HG02870 (cell line): ENCODE data around the gene SPRED2.

Experiments
- ATAC-seq: cut with Tn5 transposase; IDR thresholded peaks from one replicate; pipeline ENCODE4 v1.9.1; 2021; ENCODE audit warnings: mild to moderate bottlenecking, moderate library complexity; ENCODE audit not compliant: unreplicated experiment

Gene SPRED2

DNA sequence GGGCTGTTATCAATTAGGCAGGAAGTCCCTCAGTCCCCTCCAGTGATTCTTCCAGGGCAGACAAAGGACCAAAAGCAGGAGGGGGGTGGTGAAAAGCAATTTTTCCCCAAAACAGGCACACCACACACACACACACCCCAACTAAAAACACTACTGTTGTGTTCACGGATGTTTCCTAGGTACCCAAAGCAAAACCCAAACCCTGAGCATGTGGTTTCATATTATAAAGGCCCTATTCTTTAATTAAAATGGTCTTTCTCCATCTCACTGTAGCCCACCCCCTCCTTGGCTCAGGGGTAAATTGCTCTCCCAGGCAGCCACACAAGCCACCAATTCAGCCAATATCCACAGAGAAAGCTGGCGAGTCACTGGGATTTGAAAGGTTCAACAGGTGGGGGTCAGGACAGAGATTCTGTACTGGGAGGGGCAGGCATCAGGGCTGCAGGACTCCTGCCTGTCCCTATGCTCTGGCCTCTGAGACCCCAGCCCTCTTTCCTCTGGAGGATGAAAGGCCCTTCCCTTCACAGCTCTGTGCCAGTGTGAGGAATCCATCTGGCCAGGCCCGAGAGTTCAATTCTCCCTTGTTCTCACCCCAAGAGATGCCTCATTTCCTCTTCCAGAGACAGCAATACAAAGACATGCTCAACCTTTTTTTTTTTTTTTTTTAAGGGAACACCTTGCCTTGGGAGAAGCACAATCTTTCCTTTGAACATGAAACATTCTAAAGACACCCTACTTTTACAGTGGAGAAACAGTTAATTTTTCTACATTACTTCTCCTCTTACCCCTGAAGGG lies 43.6 kb downstream of the SPRED2 start:
- no peak for ATAC-seq

DNA sequence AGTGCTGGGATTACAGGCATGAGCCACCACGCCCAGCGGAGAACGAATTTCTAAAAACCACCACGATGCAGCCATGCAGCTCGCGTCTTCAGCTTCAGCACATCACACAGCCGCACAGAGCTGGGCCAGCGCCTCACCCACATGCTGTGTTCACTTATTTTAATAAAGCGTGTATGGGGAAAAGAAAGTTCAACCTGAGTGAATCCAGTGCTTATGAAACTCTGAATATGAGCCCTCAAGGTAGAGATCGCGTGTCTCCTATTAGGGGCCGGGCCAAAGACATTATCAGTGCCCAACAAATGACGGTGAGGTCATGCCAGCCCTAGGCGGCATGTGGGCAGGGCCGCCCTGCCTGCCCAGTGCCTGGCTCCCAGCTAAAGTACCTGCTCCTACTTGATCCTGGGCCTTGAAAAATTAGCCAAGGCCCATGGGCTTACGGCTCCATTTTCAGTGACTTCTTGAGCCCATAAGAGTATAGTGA lies 44.3 kb downstream of the SPRED2 start:
- ATAC-seq, result peak; percentile 78

DNA sequence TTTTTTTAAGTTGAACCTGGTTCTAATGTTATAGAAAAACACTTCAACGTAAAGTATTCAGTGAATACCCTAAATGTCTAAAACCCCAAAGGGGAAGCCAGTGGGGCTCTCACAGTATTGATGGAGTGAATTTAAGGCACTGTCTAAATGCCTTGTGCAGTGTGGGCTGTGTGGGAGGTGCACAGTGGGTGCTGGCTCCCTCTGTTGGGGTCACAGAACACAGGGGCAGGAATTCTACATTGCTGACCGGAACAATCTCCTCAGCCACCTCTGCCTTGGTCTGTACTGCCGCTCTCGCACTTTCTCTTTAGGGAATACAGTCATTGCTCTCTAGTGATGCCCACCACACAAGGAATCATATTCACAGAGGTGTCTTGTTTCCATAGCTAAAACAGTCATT lies 45.4 kb downstream of the SPRED2 start:
- no peak for ATAC-seq

DNA sequence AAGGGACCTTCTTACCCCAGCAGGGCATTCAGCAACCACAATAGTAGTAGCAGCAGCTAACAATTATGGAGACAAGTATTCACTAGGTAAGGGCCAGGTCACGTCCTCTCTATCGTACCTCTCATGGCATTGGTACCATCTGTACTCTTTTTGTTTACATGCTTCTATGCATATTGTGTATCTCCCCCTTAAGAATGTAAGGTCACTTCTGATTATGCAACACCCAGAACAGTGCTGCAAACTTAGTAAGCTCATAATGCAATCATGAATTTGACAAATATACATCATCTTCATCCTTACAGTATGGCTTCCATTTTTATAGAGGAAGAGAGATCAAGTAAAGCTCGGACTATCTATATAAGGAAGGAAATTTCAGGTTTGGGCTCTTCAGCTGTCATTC lies 46.1 kb downstream of the SPRED2 start:
- ATAC-seq, result no peak

DNA sequence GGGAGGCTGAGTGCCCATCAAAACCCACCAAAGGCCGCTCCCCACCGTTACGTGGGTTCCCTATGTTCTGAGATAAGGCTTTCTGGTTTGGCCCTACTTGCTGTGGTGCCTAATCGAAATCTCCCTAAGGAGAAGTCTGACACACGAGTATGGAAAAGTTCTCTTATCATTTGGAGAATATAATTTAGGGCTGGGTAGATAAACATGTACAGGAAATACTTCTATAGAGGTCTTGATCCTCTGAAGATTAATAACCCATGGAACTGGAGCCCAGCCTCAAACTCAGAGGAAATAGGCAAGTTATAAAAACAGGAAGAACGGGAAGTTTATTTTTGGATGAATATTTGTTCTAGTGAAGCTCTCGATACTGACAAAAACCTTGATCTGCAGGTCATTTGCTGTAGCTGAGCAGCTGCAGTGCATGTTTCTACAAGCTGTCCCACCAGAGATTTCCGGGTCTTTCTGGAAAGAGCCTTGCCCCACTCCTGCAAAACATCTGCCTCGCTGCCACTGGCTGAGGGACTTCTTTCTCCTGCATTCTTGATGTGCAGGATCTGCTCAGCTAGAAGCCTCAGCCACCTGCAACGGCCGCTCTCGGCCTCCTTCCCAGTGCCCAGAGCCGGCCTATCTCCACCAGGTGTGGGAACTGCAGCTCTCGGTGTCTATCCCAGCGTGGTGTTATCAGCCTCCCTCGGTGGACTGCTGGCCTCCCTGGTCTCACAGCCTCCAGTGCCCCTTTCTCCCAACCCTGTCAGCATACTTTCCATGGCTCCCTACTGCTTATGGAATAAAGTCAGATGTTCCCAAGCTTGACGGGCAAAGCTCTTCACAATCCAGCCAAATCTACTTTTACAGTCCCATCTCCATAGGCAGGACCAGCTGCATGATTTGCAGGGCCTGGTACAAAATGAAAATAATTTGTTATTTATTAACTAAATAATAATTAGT lies 48.6 kb downstream of the SPRED2 start:
- no peak for ATAC-seq

DNA sequence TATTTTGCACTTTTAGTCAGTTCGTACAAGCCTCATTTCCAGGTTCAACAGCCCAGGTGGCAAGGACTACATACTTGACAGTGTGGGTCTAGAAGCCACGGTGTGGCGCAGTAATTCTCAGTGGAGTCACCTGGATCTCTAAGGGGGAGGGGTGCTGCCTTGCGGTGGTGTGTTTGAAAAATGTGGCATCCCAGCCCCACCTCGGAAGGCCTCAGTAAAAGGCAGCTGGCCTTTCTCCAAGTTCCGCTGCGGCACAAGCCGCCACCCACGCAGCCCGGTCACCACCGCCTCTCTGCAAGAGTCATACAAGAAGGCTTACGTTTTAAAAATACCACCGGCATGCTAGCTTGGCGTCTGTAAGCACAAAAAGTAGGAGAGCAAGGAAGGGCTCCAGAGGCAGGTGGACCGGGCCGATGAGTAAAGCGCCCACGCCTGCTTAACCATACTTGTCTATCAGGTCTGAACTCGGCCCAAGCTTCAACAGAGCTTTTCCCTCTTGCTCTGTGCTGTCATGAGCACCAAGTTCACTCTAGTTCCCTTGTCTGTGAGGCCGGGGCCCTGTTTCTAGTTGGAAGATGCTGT lies 49.5 kb downstream of the SPRED2 start:
- ATAC-seq, result peak; percentile 80

DNA sequence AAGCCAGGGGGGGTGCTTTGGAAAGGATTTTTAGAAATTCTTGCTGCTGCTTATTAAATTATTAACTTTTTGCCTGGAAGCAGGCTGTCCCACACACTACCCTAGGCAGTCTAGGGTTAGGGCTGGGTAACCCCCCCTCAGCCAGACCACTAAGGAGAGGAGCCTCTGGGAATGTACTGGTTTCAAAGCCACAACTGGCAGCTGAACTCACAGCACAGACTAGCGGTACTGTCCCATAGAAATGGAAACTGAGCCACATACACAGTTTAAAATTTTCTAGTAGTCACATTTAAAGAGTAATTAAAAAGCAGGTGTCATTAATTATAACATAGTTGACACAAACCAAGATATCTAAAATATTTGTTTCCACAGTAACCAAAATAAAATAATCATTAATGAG lies 50.1 kb downstream of the SPRED2 start:
- no peak for ATAC-seq

DNA sequence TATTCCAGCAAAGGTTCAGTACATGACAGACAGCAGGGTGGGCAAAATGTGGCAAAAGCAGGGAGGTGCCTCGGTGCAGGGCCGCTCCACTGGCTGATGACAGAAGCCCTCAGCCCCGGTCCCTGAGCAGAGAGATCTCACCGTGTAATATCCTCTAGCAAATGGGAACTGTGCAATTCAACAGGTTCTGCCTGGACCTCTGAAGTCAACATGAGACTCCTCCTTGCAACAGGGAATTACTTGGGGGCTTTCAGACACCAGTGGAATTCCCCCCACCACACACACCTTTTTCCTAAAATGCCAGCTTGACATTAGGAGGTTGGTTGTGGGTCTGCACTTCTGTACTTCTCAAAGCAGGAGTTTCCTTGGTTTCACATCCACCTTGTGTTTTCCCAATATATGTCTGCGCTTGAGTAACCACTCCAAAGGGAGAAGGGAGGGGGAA lies 50.8 kb downstream of the SPRED2 start:
- ATAC-seq, result no peak

DNA sequence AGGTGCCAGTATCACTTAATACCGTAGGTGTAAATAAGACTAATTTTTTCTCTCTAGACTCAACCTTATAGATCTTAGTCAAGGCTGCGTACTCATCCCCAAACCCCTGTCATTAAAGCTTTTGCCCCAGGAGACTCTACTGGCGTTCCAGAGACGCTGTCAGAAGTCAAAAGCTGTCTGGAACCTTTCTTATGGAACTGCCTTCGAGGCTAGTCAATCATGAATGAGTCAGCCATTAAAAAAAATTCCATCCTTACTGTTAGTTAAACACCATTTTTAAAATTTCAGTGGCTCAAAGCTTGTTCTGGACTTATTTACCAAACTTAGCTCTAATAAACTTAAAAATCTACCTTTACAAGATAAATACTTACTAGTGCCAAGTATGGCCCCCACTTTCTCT lies 52.1 kb downstream of the SPRED2 start:
- ATAC-seq, result no peak

DNA sequence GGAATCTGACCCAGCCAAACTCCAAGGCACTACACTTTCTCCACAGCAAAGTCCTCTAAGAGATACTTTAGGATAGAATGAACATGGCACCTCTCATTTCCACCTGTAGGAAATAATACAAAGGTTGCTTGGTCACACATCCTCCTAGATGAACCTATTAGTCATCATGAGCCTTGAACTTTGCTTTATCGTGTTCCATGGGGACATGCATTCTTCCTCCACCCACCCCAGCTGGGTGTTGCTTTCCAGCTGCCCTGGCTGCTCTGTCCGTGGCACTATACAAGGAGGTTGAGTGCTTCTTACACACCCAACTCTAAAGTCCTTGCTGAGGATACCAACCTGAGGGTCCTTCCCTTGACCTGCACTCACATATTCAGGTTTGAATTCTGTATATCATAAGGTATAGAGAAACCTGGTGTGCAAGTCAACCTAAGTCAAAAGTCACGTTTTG lies 52.7 kb downstream of the SPRED2 start:
- no peak for ATAC-seq

DNA sequence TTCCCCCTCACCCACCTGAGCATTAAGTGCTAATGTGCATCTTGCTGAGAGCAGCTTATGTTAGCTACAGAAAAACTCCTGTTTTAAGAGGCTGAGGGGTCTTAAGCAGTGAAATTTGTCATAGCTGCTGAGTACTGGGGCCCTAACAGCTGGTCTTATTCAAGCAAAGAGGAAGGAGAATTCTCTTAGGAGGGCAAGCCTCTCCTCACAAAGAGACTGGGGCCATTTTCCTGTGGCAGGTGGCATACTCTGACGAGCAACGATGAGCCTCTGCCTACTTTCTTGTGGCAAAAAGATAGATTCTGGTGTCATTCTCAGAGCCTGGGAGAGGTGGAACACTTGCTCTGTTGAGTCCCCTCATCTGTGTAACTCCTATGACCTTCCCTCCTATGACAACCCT lies 53.2 kb downstream of the SPRED2 start:
- ATAC-seq, result no peak

DNA sequence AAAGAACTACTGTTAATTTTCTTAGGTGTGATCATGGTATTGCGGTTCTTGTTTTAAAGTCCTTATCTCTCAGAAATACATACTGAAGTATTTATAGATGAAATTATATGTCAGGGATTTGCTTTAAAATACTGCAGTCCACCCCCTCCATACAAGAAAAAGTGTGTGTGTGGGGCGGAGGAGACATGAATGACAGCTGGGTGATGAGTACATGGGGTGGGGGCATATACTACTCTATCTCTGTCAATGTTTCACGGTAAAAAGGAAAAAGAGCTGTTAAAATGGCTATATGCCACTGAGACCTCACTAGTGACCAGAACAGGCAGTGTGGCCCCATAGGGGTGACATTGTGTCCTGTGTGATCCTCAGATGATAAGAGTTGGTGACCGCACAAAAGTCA lies 54.1 kb downstream of the SPRED2 start:
- no peak for ATAC-seq

DNA sequence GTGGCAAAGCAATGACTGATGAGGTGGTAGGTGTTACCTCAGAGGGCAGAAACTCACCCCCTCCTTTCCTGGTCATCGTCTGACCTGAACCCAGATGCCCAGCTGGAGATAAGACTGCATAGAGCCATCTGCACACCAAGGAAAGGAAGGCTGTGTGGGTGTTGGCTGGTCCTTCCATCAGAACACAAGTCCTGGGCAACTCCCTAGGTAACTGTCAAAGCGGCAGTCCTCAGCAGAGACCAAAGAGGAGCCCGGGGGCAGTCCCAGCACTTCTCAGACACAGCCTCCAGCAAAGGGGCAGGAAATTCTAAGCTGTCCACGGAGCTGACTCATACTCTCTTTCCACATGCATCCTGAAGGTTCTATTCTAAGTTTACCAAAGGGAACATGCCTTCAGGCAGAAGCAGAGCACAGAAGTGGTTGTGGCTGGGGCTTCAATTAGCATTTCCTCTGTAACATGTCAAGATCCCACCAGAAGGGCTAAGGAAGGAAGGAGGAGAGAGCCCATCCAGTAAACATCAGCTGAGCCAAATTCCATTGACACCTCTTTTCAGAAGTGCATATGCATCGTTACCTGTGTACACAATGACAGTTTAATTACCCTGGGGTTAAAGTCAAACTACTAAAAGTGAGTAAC lies 54.7 kb downstream of the SPRED2 start:
- no peak for ATAC-seq

DNA sequence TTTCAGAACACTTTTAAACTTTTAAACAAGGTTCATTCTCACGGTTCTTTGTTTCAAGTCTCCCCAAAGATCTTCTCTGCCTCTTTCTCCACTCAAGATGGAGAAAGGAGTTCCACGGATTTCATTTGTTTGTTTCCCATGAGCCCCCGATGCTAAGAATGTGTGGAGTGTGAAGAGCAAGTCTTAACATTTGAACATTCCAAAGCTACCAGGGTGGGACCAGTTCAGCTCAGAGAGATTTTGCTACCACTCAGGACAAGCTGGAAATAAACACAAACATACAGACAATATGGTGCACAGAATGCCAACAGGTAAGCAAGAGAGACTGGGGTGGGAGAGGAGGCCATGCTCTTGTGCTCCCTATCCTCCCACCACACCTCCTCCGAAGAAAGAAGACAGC lies 56.7 kb downstream of the SPRED2 start:
- ATAC-seq, result no peak

DNA sequence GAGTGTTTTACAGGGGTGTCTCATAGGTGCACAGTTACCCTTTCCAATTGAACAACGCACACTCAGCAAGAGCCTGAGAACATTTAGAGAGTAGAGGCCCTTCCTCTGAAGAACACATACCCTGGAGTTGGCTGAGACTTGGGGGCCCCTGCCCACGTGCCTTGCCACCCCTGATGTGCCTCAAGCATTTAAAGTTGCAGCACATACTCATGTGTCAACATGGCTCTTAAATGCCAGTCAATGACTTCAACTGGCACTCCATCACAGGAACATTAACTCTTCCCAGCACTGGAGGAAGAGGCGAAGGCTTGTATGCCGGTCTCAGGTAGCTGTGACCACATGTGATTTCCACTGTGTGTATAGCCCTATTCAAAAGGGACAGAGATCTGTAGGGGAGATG lies 57.4 kb downstream of the SPRED2 start:
- no peak for ATAC-seq

DNA sequence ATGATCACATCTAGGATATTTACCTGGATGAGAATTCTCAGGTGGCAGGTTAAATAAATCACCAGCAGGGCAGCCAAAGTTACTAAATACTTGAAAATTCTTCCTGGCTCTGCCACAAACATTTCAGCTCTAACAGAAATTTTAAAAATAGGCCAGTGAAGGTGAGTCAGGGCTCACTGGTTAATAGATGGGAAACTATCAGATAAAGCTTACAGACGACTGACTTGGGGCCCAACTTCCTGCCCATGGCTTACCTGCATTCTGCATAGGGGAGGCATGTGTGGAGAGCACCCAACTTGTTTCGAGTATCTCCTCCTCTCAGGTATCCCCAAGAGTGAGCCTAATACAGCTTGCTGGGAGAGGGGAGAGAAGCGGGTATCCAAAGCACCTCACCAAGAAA lies 57.8 kb downstream of the SPRED2 start:
- no peak for ATAC-seq

DNA sequence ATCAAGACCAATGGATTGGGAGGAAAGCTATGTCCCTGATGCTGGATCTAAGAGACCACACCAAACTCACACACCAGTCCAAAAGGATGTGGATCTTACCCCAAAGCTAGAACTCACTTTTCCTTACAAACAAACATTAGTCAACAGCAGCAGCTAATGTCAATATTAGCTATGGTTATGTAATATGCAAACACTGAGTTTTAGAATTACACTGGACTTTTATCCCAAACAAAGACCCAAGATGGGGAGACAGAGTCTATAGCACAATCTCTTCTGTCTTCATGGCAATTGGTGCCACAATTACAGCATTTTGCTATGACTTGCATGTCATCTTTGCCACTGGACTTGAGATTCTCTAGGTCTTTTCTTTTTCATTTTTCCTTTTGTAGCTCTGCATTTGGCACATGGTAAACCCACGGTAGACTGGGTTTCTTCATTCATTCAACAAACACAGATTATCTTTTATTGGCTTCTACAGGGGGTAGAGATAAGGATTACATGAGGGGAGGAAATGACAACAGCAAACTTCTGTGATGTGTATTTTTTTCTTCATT lies 59.0 kb downstream of the SPRED2 start:
- no peak for ATAC-seq

DNA sequence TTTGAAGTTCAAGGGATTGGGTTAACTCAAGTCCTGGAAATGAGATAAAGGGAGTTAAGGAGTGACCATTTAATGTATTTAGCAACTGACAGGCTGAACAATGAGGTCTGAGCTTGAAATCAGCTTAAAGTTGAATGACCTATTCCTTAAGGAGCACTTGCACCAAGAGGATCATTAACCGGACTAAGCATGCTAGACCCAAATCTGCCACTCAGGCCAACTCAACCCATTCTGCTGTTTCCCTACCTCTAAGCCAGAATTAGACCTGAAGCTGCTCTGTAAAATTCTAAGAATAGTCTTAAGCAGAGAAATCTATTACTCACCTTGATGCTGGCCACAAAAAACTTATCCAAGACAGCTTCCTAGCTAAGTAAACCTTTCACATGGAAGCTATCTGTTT lies 59.8 kb downstream of the SPRED2 start:
- ATAC-seq, result no peak

DNA sequence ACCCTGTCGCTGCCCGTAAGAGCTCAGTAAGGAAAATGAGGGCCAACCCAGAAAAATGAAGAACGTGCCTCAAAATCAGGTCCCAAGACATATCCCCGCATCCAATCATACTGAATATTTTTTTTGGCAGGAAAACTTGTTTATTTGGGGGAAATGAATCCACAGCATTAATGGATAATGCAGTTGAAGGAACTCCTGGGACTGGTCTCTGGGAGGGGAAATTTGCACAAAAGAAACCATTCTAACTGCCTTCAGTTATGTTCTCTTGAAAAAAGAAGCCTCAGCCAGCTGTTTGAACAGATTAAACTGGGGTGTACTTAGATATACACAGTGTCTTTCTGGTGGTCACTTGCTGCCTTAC lies 61.3 kb downstream of the SPRED2 start:
- no peak for ATAC-seq

DNA sequence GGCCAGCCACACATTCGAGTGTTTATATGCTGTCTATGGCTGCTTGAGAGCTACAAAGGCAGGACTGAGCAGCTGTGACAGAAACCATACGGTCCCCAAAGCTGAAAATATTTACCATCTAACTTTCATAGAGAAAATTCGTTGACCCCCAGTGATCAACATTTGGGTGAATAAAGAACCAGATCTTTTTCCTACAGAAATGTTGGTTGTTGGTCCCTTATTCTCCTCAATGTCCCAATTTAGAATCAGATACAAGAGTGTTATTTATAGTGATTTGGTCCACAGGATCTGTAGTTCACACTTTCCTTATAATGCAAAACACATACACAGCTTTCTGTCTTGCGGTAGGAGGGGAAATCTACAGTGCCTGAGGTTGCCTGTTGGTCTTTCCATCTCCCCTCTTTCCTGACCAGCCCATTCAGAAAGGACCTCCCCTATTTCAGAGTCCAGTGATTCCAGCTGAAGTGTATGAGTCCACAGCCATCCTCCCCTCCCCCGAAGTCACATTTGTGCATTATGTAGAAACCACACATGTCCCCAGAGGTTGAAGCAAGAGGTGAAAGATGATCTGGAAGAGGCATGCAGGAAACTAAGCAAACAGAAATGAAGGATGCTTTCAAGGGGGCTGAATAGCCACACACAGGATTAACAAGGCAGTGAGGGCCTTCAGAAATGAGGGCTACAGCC lies 61.9 kb downstream of the SPRED2 start:
- peak; percentile 59 for ATAC-seq
